ELR (cell line): ENCODE measurements around the gene CLSTN3.

Experiments
- DNase-seq: peaks from one replicate; pipeline ENCODE4 v3.0.0-alpha.2; 2015; ENCODE audit warnings: low read depth

CLSTN3 gene

DNA sequence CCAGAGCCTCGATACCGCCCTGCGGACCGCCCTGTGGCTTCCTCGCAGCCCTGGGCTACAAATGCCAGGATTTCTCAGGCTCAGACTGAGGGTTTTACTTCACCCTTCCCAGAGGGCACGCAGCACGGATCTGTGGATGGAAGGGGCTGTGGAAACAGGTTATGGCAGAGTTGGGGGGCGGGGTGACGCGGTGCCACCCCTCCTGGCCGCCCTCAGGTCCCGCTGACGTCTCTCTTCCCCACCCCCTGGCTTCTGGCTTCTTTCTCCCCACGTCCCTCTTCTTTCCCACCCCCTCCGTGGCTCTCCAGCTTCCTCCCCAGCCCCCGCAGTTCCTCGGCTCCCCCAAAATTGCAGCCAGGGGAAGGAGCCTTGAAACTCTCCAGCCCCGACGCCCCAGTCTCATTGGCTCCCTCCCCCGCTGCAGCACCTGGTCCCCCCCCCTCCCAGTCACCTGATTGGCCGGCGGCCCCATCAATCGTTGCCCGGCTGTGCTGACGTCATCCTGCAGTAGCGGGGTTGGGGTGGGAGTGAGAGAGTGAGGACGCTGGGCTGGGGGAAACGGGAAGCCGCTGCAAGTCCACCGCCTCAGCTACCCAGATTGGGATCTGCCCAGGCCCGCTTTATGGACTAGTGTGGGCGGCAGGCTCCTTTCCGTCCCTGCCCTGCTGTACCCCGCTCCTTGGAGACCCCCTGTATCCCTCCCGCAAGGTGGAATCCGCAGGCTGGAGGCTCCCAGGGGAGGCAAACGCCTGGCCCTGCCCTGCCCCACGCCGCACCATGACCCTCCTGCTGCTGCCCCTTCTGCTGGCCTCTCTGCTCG lies at the start of gene CLSTN3:
Gene CLSTN3, plus strand, starts transcription at position 500 of the 820 bp plus-strand sequence. Its CDS starts 278 bp downstream, at position 778.
- peak; percentile 82 for DNase-seq

DNA sequence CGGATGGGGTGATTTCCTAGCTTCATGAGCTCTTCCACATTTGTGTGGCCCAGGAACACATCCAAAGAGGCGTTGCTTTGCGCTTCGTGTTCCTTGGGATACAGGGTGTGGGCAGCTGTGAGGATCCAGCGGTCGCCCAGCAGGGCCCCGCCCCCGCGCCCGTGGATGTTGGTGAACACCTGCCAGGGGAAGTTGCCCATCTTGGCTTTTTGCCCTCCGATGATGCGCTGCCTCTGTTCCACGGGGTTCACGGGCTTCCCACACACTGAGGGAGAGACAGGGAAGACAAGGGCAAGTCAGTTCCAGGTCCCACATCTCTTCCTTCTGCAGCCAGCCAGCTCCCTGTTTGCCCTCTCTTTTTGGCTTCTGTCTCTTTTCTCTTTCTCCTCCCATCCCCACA lies 49.1 kb upstream of the CLSTN3 start:
- DNase-seq = no peak

DNA sequence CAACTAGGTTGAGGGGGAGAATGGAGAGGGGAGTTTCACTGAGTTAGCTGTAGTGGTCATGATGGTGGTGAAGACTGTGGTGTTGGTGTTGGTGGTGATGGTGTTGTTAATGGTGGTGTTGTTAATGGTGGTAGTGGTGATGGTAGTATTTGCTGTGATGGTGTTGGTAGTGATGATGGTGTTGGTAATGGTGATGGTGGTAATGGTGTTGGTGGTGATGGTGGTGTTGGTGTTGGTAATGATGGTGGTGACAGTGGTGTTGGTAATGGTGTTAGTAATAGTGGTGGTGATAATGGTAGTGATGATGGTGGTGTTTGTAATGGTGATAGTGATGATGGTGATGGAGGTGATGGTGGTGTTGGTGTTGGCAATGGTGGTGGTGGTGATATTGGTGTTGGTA lies 47.0 kb upstream of the CLSTN3 start:
- no peak for DNase-seq

DNA sequence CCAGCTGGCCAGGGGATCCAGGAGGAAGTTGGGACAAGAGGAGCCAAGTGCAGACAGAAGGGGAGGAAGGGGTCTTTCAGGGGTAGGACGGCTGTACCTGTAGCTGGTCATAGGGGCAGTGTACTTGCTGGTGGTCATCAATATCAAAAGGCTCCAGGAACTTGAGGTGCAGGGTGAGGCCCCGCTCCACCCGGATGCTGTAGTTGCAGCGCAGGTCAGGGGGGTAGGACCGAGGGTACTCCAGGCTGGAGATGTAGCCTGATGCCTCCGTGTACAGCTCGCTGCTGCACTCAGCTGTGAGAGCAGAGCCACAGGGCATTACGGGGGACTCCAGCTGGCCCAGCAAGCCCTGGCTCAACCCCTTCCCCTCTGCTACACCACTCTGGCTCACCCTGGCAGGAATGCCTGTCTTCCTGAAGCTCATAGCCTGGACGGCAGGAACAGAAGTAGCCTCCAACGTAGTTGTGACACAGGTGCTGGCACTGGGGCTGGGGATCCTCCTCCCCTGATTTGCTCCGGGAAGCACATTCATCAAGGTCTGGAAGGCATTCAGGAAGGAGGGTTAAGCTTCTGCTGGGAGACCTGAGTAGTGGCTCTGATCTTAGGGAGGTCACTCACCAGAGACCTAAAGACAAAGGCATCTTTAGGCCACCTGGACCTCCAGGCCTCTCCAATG lies 40.8 kb upstream of the CLSTN3 start:
- DNase-seq = no peak

DNA sequence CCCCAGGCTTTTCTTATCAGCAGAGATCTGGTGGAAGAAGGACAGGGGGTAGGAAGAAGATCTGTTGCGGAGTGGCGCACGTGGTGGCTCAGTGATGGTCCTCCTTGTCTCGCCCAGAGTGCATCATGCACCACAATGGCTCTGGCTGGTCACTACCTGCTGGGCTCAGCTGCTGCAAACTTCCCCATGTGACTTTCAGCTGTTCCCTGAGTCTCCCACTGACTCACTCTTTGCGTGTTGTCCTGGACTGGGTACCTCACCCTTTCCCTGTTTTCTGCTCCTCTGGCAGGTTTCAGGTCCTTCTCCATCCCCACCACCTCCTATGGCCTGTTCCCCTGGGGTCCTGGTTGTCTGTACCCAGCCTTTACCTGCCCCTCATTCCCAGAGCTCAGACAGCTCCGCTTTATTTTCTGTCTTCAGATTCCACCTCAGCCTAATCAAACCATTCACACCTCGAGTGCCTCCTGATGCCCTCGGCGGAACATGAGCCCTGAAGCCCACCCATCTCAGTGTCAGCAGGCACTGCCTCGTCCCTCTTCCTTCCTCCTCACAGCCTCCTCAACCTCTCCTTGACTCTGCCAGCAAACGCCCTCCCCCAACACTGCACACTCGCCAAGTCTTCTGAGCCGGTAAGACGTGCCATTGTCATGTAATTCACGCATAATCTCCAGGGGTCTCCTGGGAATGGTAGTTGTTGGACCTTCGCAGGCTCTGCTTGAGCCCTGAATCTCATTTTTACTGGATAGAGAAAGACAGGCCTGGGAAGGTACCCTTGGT lies 39.8 kb upstream of the CLSTN3 start:
- no peak for DNase-seq

DNA sequence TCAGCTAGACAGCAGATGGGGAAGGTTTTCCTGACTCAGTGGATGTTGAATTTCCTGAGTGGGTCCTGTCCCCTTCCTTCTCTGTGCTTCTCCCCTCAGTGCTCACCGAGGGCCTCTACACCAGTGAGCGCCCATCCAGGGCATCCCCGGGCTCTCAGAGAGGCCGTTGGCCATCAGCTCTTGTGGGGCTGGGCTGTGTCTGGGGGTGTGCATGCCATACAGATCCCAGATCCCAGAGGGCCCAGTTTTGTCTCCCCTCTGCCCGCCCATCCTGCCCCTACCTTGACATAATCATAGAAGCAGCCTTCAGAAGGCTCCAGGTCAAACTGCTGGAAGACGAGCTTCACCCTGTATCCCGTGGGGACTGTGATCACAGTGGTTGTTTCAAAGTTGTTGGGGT lies 39.0 kb upstream of the CLSTN3 start:
- DNase-seq = no peak

DNA sequence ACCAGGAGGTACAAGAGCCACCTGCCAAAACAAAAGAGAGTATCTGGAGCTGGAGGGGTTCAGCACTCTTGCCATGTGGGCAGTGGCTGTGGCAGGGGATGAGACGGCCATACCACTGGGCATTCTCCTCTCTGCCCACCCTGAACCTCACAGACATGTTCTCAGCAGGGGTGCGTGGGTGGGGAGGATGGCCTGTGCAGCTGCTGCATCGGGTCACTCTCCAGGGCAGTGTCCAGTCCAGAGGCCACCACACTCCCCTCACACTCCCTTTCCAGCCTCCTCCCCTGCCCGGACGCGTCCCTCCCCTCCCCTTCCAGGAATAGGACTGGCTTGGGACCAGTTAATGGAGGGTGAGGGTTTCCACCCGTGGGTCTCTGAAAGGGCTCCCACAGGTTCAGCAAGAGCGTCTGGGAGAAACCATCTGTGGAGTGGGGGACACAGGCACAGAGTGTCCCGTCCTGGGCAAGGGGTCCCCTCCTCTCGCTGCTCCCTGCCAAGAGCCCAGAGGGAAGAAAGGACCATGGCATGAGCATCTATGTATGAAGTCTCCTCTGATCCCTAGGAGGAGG lies 38.4 kb upstream of the CLSTN3 start:
- no peak for DNase-seq

DNA sequence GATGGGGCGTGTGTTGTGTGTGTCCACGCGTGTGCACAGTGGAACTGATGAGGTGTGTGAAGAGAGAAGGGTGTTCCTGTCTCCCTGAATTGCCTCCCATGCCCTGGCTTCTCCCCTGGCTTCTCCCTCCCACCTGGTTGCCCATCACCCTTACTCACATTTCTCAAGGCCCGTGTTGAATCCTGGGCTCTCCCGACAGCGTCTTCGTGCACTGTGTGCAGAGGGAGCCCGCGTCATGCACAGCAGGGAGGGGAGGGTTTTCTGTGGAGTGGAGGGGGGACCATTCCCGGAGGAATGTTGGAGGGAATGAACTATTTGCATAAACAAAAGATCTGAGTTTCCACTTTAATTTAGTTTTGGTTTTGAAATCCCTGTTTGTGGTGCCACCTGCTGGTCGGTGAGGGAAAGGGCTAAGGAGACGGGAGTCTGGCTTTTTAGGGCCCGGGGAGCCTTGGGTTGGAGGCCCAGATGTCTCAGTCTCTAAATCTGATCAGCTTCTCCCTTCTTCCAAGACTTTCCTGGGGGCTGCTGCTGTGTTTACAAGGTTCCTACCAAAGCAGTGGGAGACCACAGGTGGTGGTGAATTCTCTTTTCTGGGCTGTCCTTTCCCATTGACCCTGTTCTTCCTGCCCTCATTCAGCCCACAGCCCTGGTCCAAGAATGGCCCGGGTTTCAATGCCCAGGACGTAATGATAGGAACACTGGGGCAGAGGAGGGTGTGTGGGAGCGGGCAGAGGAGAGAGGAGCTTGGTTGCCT lies 37.8 kb upstream of the CLSTN3 start, which contains the start of gene C1R:
Gene C1R, minus strand, starts transcription at position 217 of the 757 bp plus-strand sequence. Its CDS starts 57 bp downstream, at position 160.
- DNase-seq = peak; percentile 78

DNA sequence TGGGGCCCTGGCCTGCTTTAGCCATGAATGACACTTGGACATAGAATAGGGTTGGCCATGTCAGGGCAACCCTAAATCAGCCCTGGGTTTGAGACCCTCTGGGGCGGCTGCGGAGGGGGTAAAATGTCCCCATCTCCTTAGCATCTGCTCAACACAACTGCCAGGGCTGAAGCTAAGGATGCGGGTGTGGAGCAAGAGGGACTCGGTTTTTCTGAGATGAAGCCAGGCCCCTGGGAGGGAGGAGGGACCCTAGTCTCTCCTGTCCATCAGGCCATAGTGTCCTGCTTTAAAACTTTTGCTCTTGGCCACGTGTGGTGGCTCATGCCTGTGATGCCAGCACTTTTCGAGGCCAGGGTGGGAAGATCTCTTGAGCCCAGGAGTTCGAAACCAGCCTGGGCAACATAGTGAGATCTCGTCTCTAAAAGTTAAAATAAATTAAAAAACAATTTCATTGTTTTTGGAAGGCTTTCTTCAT lies 37.1 kb upstream of the CLSTN3 start:
- DNase-seq = no peak

DNA sequence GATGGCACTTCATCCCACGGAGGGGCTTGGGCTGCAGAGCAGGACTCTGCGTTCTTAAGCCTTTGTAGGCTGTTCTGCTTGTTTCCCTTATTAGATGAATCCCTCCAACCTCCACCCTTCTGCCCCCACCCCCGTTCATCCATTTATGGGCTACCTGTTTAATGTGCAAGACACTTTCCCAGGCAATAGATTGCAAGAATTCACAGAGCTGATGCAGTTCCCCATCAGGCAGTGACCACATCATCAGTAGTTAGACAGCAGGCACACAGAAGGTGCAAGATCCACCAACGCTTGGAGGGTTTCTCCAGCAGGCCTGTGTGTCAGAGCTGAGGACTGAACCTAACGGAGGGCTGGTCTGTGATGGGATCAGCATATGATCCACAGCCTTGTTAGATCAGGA lies 36.7 kb upstream of the CLSTN3 start:
- DNase-seq = no peak

DNA sequence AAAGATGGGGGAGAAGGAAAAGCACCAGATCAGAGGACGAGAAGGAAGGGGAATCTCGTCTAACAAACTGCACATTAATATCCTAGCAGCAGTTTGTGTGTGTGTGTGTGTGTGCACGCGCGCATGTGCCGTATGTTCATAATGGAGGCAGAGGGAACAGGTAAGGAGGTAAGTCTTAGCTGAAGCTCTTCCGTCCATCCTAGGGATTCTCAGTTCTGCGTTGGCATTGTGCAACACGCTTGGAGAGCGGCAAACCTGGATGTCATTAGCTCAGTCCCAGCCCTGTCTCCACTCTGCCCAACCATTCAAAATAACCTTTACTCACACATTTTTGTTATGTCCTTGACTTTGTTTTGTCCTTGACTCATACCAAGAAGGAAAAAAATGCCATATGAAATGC lies 36.3 kb upstream of the CLSTN3 start:
- no peak for DNase-seq

DNA sequence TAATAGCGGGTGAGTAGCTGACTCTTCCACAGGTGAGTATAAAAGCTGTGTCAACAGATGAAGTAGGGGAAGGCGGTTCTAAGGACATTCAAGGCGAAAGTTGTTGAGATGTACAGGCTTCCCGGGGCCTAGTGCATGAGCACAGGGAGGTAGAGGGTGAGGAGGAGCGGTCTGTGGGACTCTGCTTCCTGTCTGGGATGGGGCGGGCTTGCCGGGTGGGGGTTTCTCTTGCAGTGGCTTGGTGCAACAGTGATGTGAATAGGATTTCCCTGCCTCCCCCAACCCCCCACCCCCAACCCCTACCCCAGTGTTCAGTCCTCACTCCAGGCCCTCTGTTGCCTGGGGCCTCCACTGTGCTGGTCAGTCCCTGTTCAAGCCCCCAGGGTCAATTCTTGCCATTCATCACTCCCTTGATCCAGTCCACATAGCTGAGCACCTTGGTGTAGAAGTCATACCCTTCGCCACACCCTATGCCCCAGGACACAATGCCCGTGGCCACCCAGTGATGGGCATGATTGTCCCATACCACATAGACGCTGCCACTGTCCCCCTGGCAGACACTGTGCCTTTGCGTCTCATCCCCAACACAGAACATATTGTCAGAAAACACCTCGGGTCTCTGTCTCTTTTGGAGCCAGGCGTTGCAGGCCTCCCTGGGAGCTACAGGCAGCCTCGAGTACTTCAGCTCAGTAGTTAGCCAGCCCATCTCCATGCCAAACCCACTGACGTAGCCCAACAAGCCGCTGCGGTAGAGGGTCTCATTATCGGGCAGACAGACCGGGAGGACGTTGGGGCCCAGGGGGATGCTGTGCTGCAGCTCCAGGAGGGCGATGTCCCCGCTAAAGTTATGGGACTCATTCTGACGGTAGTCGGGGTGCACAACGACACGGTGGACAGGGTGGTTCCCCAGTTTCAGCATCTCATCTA lies 33.9 kb upstream of the CLSTN3 start:
- DNase-seq = no peak

DNA sequence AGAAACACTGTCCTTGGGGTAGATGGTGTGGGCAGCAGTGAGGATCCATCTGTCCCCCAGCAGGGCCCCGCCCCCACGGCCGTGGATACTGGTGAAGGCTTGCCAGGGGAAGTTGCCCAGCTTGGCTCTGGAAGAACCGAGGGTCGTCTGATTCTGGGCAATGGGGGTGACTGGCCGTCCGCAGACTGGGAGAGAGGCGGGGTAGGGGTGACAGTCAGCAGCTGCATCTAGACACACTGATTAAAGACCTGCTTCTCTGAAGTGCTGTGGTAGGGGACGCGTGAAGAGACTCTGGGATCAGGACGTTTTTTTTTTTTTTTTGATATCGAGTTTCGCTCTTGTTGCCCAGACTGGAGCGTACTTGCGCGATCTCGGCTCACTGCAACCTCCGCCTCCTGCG lies 33.2 kb upstream of the CLSTN3 start:
- no peak for DNase-seq

DNA sequence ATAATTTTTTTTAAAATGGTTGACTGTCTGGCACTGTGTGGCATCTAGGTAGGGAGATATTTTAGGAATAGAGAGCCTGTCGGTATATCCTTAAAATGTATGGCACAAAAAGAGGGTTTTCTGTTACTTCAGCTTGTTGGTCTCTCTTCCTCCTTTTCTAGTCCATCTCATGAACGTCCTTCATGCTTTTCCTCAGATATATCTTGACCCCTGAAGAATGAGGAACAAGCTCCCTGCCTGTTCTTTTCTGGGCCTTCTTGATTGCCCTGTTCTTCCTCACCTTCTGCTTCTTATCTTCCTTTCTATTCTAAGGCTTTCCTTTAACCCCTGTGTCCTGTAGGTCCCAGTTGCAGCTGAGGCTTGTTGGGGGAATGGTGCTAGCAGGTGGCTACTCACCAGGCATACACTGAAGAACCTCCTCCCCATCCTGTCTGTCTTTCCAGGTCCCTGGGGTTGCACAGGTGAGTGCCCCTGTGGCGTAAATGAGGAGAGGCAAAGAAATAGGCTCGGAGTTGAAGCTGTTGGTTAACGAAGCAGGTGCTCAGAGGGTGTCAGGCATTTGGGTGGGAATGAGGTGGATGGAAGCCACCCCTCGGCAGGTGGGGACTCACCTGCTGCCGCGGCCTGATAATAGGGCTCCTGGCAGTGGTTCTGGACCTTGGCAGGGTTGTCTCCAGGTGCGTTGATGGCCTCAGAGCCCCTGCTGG lies 30.7 kb upstream of the CLSTN3 start:
- no peak for DNase-seq

DNA sequence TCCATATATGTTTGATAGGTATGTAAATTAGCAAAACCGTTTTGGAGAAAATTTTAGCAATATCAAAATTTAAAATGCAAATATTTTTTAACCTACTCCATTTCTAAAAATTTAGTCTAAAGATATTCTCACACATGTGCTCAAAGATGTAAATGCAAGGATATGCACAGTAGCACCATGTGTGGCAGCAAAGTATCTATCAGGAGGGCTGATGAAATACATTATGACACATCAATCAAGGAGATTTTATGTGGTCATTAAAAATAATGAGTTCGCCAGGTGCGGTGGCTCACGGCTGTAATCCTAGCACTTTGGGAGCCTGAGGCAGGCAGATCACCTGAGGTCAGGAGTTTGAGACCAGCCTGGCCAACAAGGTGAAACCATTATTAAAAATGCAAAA lies 29.9 kb upstream of the CLSTN3 start:
- no peak for DNase-seq

DNA sequence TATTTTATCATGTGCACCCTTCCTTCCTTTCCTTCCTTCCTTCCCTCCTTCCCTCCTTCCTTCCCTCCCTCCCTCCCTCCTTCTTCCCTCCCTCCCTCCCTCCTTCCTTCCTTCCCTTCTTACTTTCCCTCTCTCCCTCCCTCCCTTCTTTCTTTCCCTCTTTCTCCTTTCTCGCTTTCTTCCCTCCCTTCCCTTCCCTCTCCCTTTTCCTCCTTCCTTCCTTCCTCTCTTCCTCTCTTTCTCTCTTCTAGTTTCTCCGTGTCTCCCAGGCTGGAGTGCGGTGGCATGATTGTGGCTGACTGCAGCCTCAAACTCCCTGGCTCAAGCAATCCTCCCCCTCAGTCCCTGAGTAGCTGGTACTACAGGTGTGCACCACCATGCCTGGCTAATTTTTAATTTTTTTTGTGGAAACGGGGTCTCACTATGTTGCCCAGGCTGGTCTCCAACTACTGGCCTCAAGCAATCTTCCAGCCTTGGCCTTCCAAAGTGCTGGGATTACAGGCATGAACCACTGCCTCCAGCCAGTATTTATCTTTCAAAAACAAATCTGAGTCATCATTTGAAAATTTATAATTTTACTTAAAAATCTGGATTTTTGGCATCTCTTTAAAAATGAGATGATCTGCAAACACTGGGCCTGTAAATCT lies 29.0 kb upstream of the CLSTN3 start:
- no peak for DNase-seq

DNA sequence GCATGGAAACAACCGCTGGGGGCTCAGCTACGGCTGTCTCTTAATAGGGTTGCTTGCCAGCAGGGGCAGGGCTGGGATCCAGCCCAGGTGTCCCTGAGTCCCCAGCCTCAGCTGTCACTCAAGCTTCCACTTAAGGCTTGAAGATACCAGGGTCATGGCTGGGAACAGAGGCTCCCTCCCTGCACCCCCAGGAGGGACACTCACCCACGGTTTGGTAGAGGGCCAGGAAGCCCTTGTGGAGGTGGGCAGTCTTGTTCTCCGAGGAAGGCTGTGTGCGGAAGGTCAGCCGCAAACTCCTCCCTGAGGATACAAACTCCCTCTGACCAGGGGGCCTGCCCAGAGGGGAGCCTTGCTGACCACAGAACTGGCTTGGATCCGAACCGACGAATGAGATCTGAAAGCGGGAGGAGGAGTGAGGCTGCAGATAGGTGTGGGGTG lies 28.5 kb upstream of the CLSTN3 start:
- no peak for DNase-seq

DNA sequence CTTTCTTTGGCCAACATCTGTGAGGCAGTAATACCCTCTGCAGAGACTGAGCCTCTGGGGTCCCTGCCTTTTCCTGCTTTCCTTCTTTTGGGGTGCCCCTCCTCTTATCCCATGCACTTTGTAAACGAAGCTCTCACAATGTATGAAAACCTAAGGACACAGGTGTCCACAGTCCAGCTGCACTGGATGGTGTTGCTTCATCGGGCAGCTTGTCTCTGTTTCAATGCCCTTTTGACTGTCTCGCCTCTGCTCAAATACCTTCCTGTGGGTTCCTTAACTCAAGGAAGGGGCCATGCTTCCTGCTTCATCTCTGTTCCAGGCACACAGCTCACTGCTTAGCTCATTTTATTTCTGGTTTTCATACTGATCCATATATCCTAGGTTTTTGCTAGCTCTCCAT lies 27.6 kb upstream of the CLSTN3 start:
- DNase-seq = no peak
